Nephron (organoid): Measurements from ENCODE around the gene PDYN.

Experiments used
- H3K27ac Mint-ChIP-seq, 3 experiments: 2 replicates each; pipeline ENCODE4 v1.8.0; 2020; ENCODE audit warnings: mixed read lengths in 3 of 3, mild to moderate bottlenecking in 2 of 3, moderate library complexity in 1 of 3
- H3K27me3 Mint-ChIP-seq: 2 replicates; pipeline ENCODE4 v1.8.0; 2021; ENCODE audit warnings: low read depth, mild to moderate bottlenecking, moderate library complexity, mixed read lengths
- H3K36me3 Mint-ChIP-seq: 2 replicates; pipeline ENCODE4 v1.8.0; 2020; ENCODE audit warnings: low read depth, mixed read lengths
- H3K4me1 Mint-ChIP-seq: 2 replicates; pipeline ENCODE4 v1.8.0; 2020; ENCODE audit warnings: mixed read lengths
- H3K4me3 Mint-ChIP-seq, 3 experiments: 2 replicates each; pipeline ENCODE4 v1.8.0; 2020; ENCODE audit warnings: mild to moderate bottlenecking in 3 of 3, mixed read lengths in 3 of 3, moderate library complexity in 2 of 3
- H3K9me3 Mint-ChIP-seq: 2 replicates; pipeline ENCODE4 v1.8.0; 2020; ENCODE audit warnings: mixed read lengths
- TF ChIP-seq, protein P1 (sequence below), 3 experiments: fragments of 200-600 bp; sonication (generic); IDR thresholded peaks; one replicate each; pipeline ENCODE4 v1.5.0; 2021; ENCODE audit warnings: antibody characterized with exemption in 3 of 3; ENCODE audit not compliant: unreplicated experiment in 3 of 3

Gene PDYN

DNA sequence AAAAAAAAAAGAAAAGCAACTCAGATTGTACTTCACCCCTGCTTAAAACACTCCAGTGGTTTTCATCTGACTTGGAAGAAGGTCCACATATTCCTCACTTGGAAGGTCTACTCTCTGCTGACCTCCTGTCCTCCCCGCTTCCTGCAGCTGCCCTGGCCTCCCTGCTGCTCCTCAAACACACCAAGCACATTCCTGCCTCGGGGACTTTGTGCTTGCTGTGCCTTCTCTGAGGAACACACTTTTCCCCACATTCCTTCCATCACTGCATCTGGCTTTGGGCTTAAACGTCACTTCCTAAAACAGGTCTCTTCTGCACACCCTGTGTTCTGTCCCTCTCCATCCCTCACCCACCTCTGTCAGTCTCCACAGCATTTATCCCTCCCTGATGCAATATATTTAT lies 4.9 kb upstream of the PDYN start:
- Mint-ChIP-seq H3K9me3 (no peaks in the 10 kb centered on the region), H3K27me3 (peaks cover 57% of the 10 kb centered on the region), H3K27ac (no peak overlapping the region), H3K4me1 (no peaks in the 10 kb centered on the region), H3K4me3 (no peak overlapping the region), H3K36me3 (no peaks in the 10 kb centered on the region)
- TF ChIP-seq, protein P1, sequence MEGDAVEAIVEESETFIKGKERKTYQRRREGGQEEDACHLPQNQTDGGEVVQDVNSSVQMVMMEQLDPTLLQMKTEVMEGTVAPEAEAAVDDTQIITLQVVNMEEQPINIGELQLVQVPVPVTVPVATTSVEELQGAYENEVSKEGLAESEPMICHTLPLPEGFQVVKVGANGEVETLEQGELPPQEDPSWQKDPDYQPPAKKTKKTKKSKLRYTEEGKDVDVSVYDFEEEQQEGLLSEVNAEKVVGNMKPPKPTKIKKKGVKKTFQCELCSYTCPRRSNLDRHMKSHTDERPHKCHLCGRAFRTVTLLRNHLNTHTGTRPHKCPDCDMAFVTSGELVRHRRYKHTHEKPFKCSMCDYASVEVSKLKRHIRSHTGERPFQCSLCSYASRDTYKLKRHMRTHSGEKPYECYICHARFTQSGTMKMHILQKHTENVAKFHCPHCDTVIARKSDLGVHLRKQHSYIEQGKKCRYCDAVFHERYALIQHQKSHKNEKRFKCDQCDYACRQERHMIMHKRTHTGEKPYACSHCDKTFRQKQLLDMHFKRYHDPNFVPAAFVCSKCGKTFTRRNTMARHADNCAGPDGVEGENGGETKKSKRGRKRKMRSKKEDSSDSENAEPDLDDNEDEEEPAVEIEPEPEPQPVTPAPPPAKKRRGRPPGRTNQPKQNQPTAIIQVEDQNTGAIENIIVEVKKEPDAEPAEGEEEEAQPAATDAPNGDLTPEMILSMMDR (IDR thresholded peaks at IDR 0.05; ENCODE audit: unreplicated experiment in 3 of 3) = no peak

GRCh38 chr20:1998193-1998520 lies 4.3 kb upstream of the PDYN start:
- Mint-ChIP-seq H3K27me3 (peaks cover 61% of the 10 kb centered on the region), H3K9me3 (no peaks in the 10 kb centered on the region), H3K4me1 (no peaks in the 10 kb centered on the region), H3K4me3 (no peak overlapping the region), H3K36me3 (no peaks in the 10 kb centered on the region), H3K27ac (no peak overlapping the region)
- TF ChIP-seq, protein P1 (IDR thresholded peaks at IDR 0.05; ENCODE audit: unreplicated experiment in 3 of 3) = no peak

GRCh38 chr20:1997483-1998192 lies 3.8 kb upstream of the PDYN start:
- Mint-ChIP-seq H3K9me3 (no peaks in the 10 kb centered on the region), H3K36me3 (no peaks in the 10 kb centered on the region), H3K27ac (no peak overlapping the region), H3K27me3 (peaks cover 65% of the 10 kb centered on the region), H3K4me1 (no peaks in the 10 kb centered on the region), H3K4me3 (no peak overlapping the region)
- TF ChIP-seq, protein P1 (IDR thresholded peaks at IDR 0.05; ENCODE audit: unreplicated experiment in 3 of 3) = no peak

- Mint-ChIP-seq H3K27me3 (peaks cover 69% of the 10 kb centered on the region), H3K9me3 (no peaks in the 10 kb centered on the region), H3K4me3 (no peak overlapping the region), H3K27ac (no peak overlapping the region), H3K4me1 (no peaks in the 10 kb centered on the region), H3K36me3 (no peaks in the 10 kb centered on the region)
- TF ChIP-seq, protein P1 (IDR thresholded peaks at IDR 0.05; ENCODE audit: unreplicated experiment in 3 of 3) = no peak
These were observed 1.9 kb upstream of the PDYN start for GRCh38 chr20:1995531-1996310.

- H3K36me3 Mint-ChIP-seq = no peaks in the 10 kb centered on the region
- H3K4me1 Mint-ChIP-seq = no peaks in the 10 kb centered on the region
- peaks cover 76% of the 10 kb centered on the region for H3K27me3 Mint-ChIP-seq
- H3K27ac Mint-ChIP-seq = no peak overlapping the region
- no peaks in the 10 kb centered on the region for H3K9me3 Mint-ChIP-seq
- H3K4me3 Mint-ChIP-seq = no peak overlapping the region
- TF ChIP-seq, protein P1 (IDR thresholded peaks at IDR 0.05; ENCODE audit: unreplicated experiment in 3 of 3) = no peak
These were observed 769 bp upstream of the PDYN start for GRCh38 chr20:1994627-1995026.
